ENCODE results near the gene SLC12A2.

Gene SLC12A2

GRCh38 chr5:128097781-128098180 is 14.2 kb downstream of the SLC12A2 start:
- DNase-seq, result no peak

- DNase-seq, result no peak
Measured at GRCh38 chr5:128099944-128100343, 16.4 kb downstream of the SLC12A2 start.

GRCh38 chr5:128100860-128101557 is 17.4 kb downstream of the SLC12A2 start:
- DNase-seq, result no peak

- peak; percentile 71 for DNase-seq
Measured at GRCh38 chr5:128101676-128102075, 18.1 kb downstream of the SLC12A2 start.

GRCh38 chr5:128105203-128105602 is 21.6 kb downstream of the SLC12A2 start:
- no peak for DNase-seq

GRCh38 chr5:128109138-128109537 is 25.6 kb downstream of the SLC12A2 start:
- DNase-seq, result no peak

GRCh38 chr5:128109766-128110165 is 26.2 kb downstream of the SLC12A2 start:
- DNase-seq, result no peak

GRCh38 chr5:128111818-128112448 is 28.4 kb downstream of the SLC12A2 start:
- DNase-seq, result peak; percentile 80

GRCh38 chr5:128116445-128116844 is 32.9 kb downstream of the SLC12A2 start:
- DNase-seq, result no peak

GRCh38 chr5:128118214-128118613 is 34.6 kb downstream of the SLC12A2 start:
- DNase-seq, result no peak

GRCh38 chr5:128121651-128122050 is 38.1 kb downstream of the SLC12A2 start:
- DNase-seq, result no peak

GRCh38 chr5:128123936-128124335 is 40.4 kb downstream of the SLC12A2 start:
- DNase-seq, result no peak

GRCh38 chr5:128126241-128126640 is 42.7 kb downstream of the SLC12A2 start:
- DNase-seq, result no peak

- no peak for DNase-seq
Measured at GRCh38 chr5:128132499-128132898, 48.9 kb downstream of the SLC12A2 start.

- DNase-seq, result peak; percentile 56
Measured at GRCh38 chr5:128135286-128135685, 51.7 kb downstream of the SLC12A2 start.

- DNase-seq, result no peak
Measured at GRCh38 chr5:128143911-128144310, 60.3 kb downstream of the SLC12A2 start.

GRCh38 chr5:128144491-128144890 is 60.9 kb downstream of the SLC12A2 start:
- DNase-seq, result peak; percentile 39

GRCh38 chr5:128146671-128147070 is 63.1 kb downstream of the SLC12A2 start:
- no peak for DNase-seq

GRCh38 chr5:128154943-128155342 is 71.4 kb downstream of the SLC12A2 start:
- peak; percentile 50 for DNase-seq

- DNase-seq, result no peak
Measured at GRCh38 chr5:128155776-128156175, 72.2 kb downstream of the SLC12A2 start.

GRCh38 chr5:128156521-128156920 is 73.0 kb downstream of the SLC12A2 start:
- DNase-seq, result no peak

- no peak for DNase-seq
Measured at GRCh38 chr5:128158342-128158741, 74.8 kb downstream of the SLC12A2 start.

GRCh38 chr5:128163991-128164390 is 80.4 kb downstream of the SLC12A2 start:
- DNase-seq, result peak; percentile 16

- DNase-seq, result no peak
Measured at GRCh38 chr5:128169401-128170017, 85.9 kb downstream of the SLC12A2 start.
